NCI-H2171 treated with DMSO at 0.1 percent for 48 hours (cell line): ENCODE results near the gene DFFB.
"Not testable (repeated sequence)": the region's sequence is repeated elsewhere in the genome, so short reads cannot be mapped to it uniquely, and the experiment has no call there.

Experiments used
- DNase-seq: peaks from one replicate; lab custom pipeline; 2025; lab: John Stamatoyannopoulos, UW

The DFFB gene, protein sequence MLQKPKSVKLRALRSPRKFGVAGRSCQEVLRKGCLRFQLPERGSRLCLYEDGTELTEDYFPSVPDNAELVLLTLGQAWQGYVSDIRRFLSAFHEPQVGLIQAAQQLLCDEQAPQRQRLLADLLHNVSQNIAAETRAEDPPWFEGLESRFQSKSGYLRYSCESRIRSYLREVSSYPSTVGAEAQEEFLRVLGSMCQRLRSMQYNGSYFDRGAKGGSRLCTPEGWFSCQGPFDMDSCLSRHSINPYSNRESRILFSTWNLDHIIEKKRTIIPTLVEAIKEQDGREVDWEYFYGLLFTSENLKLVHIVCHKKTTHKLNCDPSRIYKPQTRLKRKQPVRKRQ

DNA sequence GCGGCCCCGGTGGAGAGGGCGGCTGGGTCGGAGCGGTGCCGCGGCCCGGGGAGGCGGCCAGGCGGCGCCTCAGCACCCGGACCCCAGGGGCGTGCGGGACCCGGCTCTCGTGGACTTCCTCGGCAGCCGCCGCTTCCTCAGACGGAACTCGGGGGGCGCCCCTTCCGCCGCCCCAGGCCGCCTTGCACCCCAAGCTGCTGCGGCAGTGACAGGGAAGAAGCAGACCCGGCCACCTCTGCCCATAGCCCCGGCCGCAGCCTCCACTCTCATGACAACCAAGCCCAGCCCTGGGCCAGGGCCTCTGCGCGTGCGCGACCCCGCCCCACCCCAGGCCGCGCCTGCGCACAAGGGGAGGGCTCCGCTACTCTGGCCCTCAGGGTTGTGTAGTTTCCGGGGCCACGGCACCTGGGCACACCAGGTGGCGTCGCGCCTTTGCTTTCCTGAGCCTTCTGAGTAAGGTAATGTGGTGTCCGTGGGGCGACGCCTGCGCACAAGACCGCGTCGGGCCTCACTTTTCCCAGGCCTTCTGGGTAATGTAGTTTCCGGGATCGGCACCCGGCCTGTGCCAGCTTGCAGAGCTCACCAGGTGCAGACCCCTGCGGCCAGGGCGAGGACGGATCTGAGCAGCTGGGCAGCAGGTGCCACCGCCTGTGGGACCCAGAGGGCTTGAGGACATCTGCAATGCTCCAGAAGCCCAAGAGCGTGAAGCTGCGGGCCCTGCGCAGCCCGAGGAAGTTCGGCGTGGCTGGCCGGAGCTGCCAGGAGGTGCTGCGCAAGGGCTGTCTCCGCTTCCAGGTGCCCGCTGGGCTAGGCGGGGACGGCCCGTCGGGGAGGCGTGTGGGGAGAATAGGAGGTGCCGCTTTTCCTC is at the start of gene DFFB, which contains the start of gene CEP104:
TSS of gene DFFB (plus strand) at position 554 of the 868 bp plus-strand sequence. CDS start at position 682, 128 bp downstream.
TSS of gene CEP104 (minus strand) at position 289 of the 868 bp plus-strand sequence. CDS start 4,804 bp downstream, outside the sequence.
- peak; percentile 98 for DNase-seq

DNA sequence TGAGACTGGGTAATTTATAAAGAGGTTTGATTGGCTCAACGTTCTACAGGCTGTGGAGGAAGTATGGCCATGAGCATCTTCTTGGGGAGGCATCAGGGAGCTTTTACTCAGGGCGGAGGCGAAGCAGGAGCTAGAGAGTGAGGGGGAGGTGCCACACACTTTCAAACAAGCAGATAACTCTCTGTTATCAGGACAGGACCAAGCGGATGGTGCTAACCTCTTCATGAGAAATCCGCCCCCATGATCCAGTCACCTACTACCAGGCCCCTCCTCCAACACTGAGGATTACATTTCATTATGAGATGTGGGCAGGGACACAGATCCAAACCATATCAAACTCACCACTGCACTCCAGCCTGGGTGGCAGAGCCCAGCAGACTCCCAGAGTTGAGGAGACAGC is 49.5 kb upstream of the DFFB start:
- no peak for DNase-seq

DNA sequence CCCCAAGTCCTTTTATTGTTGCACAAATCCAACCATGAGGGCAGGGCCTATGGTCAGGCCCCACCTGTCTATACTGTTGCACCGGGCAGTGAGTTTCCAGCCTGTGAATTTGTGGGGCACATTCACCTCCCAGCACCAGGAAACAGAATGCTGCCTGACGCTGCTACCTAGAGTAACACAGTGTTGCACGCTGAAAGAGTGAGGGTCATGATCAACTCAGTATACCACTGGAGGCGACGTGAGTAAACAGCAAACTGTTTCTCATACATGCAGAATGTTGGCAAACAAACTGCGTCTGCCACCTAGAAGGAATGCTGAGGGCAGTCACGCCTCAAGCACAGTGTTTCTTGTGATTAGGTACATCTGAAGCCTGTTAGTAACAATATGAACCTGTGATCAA is 47.6 kb upstream of the DFFB start:
- DNase-seq: no peak

DNA sequence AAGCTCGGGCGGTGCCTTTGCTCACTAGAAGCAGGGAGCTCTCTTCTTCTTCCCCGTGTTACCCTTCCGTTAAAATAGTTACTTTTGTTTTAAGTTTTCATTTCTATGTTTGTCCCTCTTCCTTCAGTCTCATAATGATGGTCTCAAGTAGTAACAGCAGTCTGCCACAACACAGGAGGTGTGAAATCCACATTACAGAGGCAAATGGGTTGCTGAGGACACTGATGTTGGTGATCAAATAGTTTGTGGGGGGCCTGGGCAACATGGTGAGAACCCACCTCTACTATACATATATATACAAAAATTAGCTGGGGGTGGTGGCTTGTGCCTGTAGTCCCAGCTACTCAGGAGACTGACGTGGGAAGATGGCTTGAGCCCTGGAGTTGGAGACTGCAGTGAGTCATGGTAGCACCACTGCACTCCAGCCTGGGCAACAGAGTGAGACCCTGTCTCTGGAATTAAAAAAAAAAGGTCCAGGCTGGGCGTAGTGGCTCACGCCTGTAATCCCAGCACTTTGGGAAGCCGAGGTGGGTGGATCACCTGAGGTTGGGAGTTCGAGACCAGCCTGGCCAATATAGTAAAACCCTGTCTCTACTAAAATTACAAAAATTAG is 47.0 kb upstream of the DFFB start:
- not testable (repeated sequence) for DNase-seq

DNA sequence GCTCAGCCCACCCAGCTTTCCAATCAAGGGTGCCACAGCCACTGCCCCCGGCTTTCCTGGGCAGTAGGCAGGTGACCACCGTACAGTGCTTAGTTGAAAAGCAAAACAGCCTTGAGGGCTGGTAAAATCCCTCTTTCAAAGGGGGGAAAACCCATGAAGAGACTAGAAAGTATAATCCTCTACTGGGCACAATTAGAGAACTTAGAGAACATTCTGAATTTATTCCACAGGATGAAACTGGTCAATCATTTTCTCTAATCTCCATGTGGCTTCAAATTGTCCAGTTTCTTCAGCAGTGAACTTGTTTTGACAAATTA is 45.7 kb upstream of the DFFB start:
- no peak for DNase-seq

DNA sequence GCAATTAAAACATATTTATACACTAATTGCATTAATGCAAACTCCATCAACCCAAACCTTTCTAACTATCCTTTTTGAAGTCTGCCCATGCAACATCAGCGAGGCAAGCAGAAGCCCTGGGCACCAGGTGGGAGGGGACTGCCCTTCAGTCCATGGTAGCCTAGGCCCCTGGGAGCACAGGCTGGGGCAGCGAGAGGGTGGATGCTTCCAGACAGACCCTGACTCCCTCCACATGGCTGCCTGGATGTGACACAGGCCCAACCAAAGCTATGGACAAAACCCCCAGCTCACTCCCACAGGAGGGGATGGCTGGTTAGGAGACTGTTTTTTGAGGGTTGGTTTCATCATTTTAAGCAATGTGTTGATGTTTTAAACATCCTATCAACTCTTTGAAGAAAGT is 43.2 kb upstream of the DFFB start:
- DNase-seq: no peak

DNA sequence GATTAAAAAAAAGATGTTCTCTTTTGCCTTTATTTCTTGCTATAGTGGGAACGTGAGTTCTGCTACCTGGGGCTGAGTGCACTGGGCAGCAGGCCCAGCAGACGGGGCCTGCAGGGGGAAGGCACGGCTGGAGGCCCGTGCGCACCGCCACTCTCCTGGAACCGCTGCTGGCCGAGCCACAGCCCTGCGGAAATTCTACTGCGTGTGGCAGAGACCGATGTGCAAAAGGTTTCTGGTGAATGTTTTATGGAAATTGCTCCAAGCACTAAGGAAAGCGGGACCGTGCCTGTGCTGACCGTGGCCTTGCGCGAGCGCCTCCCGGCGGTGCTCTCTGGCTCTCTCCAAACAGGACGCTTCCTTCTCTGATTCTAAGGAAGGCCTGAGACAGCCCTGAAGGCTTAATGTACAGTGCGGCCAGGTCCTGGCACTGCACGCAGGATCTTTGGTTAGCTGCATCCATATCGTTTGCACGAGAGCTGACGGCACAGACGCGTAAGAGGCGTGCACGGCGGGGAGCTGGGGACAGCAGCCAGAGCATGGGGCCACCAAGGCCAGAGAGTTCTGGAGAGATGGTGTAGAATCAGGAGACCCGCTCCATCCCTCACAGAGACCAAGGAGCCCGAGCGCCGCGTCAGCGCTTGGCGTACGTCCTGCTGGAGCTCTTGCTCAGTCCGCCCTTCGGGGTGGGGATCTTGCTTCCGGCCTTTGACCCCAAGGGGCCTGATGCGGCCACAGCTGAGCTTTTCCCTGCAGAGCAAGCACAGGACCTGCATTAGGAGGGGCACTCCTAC is 42.3 kb upstream of the DFFB start:
- DNase-seq: no peak

DNA sequence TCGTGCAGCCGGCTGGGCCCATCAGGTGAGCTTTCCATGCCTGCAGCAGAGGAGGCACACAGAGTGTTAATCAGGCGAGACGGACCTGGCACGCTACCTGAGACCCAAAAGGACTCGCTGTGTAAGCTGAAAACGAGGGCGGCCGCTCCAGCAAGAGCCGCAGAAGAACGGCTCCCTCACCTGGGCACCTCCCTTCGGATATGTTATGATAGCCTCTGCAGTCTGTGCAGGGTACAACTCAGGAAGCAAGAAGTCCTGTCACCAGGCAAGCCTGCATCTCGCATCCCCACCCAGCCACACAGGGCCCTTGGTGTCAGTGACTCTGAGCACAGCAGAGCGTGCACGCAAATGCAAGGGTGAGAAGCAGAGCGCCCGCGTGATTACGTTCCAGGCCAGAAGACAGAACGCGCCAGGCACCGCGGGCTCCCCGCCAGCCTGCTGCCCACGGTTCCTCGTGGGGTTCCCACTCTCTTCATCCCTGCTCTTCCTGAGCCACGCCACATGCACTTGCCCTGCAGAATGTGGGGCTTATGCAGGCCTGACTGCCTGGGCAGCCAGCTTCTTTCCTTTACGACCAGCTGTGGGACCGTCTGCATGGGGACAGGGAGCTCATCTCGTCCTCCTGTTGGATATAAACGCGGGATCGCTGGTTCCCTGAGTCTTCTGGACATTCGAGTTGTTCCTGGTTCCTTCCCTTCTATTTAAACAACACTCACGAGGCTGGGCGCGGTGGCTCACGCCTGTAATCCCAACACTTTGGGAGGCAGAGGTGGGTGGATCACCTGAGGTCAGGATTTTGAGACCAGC is 40.7 kb upstream of the DFFB start:
- DNase-seq: no peak

DNA sequence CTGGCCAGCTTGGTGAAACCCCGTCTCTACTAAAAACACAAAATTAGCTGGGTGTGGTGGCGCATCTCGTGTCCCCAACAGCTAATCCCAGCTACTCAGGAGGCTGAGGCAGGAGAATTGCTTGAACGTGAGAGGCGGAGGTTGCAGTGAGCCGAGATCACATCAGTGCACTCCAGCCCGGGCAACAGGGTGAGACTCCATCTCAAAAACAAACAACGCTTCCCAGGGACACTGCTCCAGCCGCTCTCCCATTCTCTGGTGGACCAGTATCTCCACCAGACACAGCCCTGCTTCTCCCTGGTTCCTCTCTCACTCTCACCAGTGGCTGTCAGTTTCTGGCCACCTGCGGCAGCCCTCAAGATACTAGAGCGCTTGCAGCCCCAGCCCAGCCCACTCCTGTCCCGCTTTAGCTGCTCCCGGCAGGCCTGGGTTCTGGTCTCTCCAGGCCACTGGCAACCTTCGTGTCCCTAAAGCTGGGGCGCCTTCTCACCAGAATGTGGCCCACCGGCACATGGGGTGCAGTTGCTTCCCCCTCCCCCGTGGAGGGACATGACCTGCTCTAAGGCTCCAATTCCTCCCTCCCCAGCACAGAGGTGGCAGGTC is 40.0 kb upstream of the DFFB start:
- DNase-seq: no peak

DNA sequence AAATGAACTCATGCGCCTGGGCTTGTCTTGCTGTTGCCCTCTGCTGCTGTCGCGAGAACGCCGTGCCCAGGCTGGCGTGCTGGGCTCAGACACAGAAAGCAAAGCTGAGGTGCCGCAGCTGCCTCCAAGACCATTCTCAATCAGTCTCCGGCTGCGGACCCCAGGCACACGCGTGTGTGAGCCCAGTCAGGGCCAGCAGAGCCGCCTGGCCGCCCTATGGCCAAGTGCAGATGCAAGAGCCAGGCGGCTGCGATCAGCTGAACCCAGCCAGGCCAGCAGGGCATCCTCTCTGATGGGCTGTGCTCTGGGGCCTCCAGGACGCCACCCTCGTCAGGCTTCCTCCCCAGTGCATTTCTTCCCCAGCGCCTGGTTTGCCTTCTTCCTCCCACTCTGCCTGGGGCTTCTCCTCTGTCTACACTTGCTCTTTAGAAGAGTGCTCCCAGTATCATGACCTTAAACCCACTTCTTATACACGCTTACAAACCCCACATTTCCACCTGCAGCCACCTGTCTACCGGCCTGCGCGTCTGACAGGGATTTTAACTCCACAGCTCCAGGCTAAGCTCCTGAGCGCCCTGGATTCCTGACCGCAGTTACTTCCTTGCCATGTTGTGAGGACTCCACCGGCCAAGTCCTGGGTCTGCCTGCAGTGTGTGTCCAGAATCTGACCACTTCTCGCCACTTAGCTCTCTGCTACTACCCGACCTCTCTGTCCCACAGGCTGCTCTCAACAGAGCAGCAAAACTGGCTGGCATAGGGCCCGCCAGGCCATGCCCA is 39.3 kb upstream of the DFFB start:
- DNase-seq: no peak

DNA sequence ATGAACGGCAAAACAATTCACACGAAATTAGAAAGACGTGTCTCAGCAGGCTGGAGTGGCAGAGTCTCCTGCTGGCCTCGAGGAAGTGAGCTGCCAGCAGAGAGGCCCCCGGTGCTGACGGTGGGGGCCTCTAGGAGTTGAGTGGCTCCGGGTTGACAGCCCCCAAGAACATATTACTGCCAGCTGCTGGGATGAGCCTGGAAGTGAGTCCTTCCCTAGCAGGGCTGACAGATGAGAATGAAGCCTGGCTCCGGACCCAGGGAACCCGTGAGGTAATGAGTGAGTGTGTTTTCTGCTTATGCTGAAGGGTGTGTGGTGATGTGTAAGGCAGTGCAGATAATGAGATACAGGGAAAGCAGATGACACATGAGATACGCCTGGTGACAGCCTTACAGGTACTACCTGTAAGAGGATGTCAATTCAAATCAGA is 37.5 kb upstream of the DFFB start:
- DNase-seq: peak; percentile 70

DNA sequence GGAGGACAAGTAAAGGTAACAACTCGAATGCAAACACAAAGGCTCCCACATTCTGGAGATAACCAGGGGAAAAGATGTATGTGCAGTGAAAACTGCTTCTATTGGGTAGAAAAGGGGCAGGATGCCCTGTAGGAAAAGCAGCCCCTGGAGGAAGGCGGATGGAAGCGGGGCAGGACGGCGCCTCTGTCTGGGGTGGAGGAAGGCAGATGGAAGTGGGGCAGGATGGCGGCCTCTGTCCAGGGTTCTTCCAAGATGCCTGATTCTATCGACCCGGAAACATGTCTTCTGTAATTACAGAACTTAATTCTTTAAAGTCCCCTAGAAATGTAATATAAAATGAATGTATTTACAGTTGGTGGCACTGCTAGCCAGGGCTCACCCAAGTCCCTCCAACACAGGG is 37.0 kb upstream of the DFFB start:
- DNase-seq: no peak

DNA sequence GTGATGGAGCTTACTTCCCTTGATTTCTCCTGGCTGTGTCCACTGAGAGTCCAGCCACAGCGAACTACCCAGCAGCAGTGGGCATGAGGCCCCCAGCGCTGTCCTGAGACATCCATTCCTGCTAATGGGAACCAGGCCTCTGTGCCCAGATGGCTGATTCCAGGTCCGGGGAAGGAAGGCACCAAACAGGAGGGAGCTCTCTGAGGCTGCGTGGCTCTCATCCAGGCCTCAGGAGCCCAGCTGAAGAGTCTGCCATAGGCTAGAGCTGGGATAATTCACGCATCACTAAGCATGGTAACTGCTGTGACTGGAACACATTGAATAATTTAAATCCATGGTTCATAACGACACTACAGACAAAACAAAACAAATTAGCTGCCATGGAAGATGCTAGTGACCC is 36.3 kb upstream of the DFFB start:
- peak; percentile 93 for DNase-seq

DNA sequence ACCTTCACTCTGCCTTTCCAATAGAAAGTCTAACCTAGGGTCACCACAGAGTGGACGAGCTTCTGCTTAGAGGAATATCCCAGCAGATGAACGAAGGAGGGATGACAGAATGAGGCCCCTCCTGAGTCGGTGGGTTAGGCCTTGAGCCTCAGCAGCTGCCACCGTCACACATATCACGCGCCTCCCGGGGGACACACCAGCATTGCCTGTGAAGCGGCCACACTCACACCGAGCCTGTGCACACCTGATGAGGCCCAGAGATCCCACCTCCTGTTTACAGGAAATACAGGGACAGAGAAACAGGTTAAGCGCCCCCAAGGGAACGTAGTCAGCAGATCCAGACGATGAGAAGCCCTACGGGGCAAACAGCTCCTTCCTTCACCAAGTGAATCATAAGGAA is 35.8 kb upstream of the DFFB start:
- peak; percentile 84 for DNase-seq

DNA sequence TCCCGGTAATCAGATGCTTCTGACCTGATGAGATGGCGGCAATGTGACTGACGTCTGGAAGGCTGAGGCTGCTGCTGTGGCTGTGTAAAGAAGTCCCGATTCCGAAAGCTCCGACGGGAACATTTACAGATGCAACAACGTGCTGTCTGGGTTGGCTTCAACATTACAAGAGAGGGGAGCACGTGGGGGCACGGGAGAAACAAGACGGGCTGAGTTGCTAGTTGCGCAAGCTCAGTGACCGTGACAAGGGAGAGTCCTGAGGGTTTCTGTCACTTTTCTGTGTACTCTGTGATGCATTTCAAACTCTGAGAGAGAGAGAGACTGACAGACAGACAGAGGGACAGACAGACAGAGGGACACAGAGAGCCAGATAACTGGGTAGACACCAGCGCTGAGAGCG is 35.4 kb upstream of the DFFB start:
- no peak for DNase-seq

DNA sequence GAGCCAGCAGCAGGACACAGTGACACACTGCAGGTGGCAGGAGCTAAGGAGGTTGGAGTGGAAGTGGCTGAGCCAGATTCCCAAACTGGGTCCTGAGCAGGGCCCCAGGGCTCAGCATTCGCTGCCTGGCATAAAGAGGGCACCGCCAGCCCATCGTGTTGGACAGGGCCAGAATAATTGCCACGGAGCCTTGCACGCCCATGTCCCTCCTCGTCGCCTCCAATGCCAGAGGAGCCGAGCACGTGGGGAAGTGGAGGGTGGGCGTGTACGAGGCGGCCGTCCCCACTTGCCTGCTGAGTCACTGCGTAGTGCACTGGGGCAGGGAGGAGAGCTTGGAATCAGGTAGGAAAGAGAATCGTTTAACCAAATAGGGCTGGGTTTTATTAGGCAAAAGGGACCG is 34.9 kb upstream of the DFFB start:
- DNase-seq: no peak

DNA sequence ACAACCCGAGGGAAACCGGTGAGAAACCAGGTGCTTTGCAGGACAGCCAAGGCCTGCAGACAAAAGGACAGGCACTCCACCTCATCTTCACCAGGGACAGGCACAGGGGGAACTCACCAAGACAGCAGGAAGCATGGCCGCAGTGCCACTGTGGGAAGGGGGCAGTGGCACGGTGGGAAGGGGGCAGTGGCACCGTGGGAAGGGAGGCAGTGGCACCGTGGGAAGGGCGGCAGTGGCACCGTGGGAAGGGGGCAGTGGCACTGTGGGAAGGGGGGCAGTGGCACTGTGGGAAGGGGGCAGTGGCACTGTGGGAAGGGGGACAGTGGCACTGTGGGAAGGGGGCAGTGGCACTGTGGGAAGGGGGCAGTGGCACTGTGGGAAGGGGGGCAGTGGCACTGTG is 32.6 kb upstream of the DFFB start:
- DNase-seq: no peak

DNA sequence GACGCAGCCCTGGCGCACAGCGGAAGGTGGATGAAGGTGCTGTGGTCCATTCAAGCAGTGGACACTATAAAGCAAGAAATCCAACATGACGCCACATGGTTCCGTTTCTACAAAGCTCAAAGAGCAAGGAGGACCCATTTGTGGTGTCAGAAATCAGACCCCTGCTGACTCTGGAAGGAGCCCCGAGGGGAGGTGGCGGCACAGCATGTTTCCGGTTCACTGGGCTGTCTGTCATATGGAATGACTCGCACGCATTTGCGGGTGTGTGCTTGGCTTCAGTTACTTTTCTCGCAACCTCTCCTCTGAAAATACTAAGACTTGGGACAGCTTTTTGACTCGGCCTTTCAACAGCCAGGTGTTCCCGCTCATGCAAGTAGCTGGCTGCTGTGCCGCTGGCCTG is 31.9 kb upstream of the DFFB start:
- DNase-seq: no peak

DNA sequence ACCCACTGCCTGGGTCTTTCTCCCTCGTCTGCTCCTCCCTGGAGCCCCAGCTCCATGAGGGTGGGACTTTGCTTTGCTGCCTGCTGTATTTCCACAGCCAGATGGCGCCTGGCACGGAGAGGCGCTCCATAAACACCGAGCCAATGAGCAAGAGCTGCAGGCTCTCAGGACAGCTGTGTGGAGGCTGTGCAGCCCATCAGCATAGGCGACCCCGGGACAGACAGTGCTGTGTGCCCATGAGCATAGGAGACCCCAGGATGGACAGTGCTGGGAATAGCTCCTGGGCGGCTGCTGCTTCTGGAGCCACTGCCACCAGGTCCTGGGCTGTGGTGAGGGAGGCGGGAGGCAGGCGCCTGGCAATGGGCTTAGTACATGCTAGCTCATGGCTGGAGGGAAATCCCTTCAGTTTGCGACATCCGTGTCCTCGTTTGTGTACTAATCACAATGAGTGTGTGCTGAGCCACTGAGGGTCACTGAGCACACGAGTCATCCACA is 29.4 kb upstream of the DFFB start:
- DNase-seq: peak; percentile 8

DNA sequence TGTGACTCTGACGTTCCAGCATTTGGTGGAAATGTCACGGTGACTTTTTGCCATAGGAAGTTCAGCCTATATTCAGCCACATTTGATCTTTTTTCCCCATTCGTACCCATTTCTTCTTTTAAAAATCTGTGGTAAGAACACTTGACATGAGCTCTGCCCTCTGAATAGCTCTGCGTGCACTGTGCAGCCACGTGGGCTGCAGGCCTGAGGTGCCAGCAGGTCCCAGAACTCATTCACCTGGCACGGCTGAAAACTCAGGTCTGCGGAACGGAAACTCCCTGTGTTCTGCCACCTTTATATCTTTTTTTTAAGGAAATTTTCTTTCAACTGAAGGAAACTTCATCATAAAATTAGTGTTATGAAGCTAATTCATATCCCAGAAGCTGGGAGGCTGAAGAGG is 28.9 kb upstream of the DFFB start:
- DNase-seq: no peak
